Measurements from ENCODE around the gene FJX1.

DNA sequence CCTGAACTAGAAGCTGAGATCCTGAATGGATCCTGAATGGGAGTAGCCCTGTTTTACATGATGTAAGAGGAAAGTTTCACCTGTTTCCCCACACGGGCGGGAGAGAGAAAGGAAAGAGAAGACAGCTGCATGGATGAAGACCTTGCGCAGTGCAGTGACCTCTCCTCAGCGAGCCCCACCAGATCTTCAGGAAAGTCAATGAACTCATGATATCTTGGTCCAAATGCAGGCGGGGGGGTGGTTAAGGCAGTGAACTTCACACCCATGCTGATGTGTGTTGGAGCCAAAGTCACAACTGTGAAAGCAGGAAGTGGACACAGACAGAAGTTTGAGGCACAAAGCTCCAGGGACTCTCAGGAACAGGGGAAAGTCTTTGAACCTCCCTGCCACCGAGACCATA is 8.6 kb upstream of the FJX1 start:
- TF ChIP-seq, protein P1, sequence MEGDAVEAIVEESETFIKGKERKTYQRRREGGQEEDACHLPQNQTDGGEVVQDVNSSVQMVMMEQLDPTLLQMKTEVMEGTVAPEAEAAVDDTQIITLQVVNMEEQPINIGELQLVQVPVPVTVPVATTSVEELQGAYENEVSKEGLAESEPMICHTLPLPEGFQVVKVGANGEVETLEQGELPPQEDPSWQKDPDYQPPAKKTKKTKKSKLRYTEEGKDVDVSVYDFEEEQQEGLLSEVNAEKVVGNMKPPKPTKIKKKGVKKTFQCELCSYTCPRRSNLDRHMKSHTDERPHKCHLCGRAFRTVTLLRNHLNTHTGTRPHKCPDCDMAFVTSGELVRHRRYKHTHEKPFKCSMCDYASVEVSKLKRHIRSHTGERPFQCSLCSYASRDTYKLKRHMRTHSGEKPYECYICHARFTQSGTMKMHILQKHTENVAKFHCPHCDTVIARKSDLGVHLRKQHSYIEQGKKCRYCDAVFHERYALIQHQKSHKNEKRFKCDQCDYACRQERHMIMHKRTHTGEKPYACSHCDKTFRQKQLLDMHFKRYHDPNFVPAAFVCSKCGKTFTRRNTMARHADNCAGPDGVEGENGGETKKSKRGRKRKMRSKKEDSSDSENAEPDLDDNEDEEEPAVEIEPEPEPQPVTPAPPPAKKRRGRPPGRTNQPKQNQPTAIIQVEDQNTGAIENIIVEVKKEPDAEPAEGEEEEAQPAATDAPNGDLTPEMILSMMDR (IDR thresholded peaks at IDR 0.05; ENCODE audit: low read length), result no peak
- no peak for TF ChIP-seq EZH2 (IDR thresholded peaks at IDR 0.05; ENCODE audit: borderline replicate concordance, low read length)
